ENCODE results near the gene TSNAX. TPM values are rescaled to one million over a fixed set of nuclear protein-coding genes. Genes with fewer than 3 reads are reported as not detected.

Gene TSNAX
- total and polyA plus RNA-seq, 9 of the 15 experiments (the other 6 are each of a cell fraction or from before 2014, with no cell fraction given), result 33.8 to 102 (median 61.2) TPM

DNA sequence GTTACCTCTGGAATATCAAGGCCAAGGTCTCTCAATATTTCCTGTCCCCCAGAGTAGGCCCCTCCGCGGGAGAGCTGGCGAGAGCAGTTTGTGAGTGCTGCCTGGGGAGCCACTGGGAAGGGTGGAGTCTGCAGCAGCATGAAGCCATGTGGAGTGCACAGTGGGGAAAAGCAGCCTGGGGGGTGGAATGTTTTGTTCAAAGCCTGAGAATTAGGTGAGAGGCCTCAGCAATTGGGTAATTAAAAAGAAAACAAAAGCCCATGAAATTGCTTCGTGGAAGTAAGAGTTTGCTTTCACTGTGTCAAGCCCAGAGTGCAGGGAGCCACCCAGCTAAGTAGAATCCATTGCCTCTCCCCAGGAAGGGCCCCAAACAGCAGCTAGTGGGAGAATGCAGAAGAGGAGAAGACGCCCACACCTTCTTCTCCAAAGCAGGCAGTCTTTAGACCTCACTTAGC lies 67.9 kb downstream of the TSNAX start (continued):
- TF ChIP-seq, protein P1, sequence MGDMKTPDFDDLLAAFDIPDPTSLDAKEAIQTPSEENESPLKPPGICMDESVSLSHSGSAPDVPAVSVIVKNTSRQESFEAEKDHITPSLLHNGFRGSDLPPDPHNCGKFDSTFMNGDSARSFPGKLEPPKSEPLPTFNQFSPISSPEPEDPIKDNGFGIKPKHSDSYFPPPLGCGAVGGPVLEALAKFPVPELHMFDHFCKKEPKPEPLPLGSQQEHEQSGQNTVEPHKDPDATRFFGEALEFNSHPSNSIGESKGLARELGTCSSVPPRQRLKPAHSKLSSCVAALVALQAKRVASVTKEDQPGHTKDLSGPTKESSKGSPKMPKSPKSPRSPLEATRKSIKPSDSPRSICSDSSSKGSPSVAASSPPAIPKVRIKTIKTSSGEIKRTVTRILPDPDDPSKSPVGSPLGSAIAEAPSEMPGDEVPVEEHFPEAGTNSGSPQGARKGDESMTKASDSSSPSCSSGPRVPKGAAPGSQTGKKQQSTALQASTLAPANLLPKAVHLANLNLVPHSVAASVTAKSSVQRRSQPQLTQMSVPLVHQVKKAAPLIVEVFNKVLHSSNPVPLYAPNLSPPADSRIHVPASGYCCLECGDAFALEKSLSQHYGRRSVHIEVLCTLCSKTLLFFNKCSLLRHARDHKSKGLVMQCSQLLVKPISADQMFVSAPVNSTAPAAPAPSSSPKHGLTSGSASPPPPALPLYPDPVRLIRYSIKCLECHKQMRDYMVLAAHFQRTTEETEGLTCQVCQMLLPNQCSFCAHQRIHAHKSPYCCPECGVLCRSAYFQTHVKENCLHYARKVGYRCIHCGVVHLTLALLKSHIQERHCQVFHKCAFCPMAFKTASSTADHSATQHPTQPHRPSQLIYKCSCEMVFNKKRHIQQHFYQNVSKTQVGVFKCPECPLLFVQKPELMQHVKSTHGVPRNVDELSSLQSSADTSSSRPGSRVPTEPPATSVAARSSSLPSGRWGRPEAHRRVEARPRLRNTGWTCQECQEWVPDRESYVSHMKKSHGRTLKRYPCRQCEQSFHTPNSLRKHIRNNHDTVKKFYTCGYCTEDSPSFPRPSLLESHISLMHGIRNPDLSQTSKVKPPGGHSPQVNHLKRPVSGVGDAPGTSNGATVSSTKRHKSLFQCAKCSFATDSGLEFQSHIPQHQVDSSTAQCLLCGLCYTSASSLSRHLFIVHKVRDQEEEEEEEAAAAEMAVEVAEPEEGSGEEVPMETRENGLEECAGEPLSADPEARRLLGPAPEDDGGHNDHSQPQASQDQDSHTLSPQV (IDR thresholded peaks at IDR 0.05), result 0 out of 2 replicates have a peak, but pooled peaks have one; percentile 46
- TF ChIP-seq, protein P2, sequence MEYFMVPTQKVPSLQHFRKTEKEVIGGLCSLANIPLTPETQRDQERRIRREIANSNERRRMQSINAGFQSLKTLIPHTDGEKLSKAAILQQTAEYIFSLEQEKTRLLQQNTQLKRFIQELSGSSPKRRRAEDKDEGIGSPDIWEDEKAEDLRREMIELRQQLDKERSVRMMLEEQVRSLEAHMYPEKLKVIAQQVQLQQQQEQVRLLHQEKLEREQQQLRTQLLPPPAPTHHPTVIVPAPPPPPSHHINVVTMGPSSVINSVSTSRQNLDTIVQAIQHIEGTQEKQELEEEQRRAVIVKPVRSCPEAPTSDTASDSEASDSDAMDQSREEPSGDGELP (CRISPR knock-in tag; IDR thresholded peaks at IDR 0.05; ENCODE audit: borderline replicate concordance), result no peak

DNA sequence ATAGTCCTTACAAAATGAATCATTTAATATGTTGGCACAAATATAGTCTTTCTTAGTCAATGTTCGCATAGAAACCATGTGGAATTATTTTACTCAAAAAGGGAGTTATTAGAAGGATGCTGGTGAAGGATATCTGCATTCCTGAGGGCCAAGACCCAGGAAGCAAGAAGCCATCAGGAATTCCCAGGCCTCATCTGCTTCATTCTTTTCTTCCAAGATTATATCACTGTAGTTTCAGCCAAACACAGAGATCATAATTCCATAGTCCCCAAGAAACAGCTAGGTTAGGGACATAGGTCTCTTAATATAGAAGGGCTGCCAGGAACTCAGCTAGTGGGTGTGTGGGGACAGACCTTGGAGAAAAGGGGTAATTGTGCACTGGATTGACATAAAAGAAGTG lies 69.5 kb downstream of the TSNAX start:
- Histone ChIP-seq H3K4me1 (replicated peaks in 1 of 2; ENCODE audit: control insufficient read depth in 2 of 2, insufficient read depth in 2 of 2, low read length in 2 of 2) (peaks cover 0 to 3% of the 10 kb centered on the region in 2 experiments; a peak in 1 of 5 replicates), H3K27ac (ENCODE audit: extremely low read depth, low read depth, low read length) (no peak overlapping the region), H3K4me3 (no peak overlapping the region), H3K9me3 (replicated peaks; ENCODE audit: control insufficient read depth, insufficient read depth, low read depth, low read length) (no peaks in the 10 kb centered on the region), H3K4me2 (ENCODE audit: insufficient read depth, low read length) (no peak overlapping the region), H3K9ac (ENCODE audit: insufficient read depth in 1 of 2, low read depth in 2 of 2, low read length in 2 of 2) (no peak overlapping the region), H3K36me3 (ENCODE audit: control insufficient read depth, insufficient read depth, low read length) (no peaks in the 10 kb centered on the region), H4K20me1 (replicated peaks; ENCODE audit: control insufficient read depth, insufficient read depth, low read length) (no peaks in the 10 kb centered on the region), H2AFZ (ENCODE audit: low read depth, low read length) (no peak overlapping the region), H3K27me3 (ENCODE audit: control insufficient read depth in 2 of 2, insufficient read depth in 2 of 2, low read length in 2 of 2) (no peaks in the 10 kb centered on the region), H3K9me1 (ENCODE audit: control insufficient read depth, insufficient read depth, low read length) (no peaks in the 10 kb centered on the region), H3K79me2 (ENCODE audit: control insufficient read depth, insufficient read depth, low read length) (no peaks in the 10 kb centered on the region)
- FAIRE-seq, result no peak
- no TSS peak for BruUV-seq (replicated peaks)
- intact Hi-C loops (cut with micrococcal nuclease) (loop anchor here (10.0 kb wide), 1 partner anchor 683 kb away; no protein-coding TSS in a partner anchor), in situ Hi-C loops (cut with MboI) (no loop called here)
- no peak for ATAC-seq
- POLR2A ChIA-PET, result no interaction called here
- CTCF ChIA-PET (ENCODE audit: low intra/inter-chr PET ratio), result no interaction called here
- no peak for DNase-seq (ENCODE audit: extremely low read depth in 1 of 4, low spot score in 3 of 4)
- WGBS (ENCODE audit: insufficient coverage, low coverage, missing lambda C conversion rate), result 30% methylated on average over 1 of the region's 1 CpG
- TF ChIP-seq KDM5B (IDR thresholded peaks at IDR 0.05; ENCODE audit: insufficient replicate concordance, low read depth, low read length) (no peak), GATAD2A (IDR thresholded peaks at IDR 0.05) (no peak), SIRT6 (IDR thresholded peaks at IDR 0.05; ENCODE audit: low read depth, low read length) (no peak), SMARCC2 (IDR thresholded peaks at IDR 0.05; ENCODE audit: low read depth) (no peak), HMG20A (CRISPR knock-in tag; conservative IDR thresholded peaks at IDR 0.05) (no peak), ZKSCAN3 (CRISPR knock-in tag; IDR thresholded peaks at IDR 0.05) (no peak), SRSF1 (IDR thresholded peaks at IDR 0.05; ENCODE audit: low read depth, low read length) (no peak), HCFC1 (IDR thresholded peaks at IDR 0.05; ENCODE audit: low read depth, low read length) (no peak), MAFG (tag; conservative IDR thresholded peaks at IDR 0.05) (no peak), RAD21 (CRISPR knock-in tag; conservative IDR thresholded peaks at IDR 0.05 in 1 of 2, IDR thresholded peaks at IDR 0.05 in 1 of 2) (no peak)
- TF ChIP-seq, protein P3, sequence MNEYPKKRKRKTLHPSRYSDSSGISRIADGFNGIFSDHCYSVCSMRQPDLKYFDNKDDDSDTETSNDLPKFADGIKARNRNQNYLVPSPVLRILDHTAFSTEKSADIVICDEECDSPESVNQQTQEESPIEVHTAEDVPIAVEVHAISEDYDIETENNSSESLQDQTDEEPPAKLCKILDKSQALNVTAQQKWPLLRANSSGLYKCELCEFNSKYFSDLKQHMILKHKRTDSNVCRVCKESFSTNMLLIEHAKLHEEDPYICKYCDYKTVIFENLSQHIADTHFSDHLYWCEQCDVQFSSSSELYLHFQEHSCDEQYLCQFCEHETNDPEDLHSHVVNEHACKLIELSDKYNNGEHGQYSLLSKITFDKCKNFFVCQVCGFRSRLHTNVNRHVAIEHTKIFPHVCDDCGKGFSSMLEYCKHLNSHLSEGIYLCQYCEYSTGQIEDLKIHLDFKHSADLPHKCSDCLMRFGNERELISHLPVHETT (CRISPR knock-in tag; conservative IDR thresholded peaks at IDR 0.05 in 1 of 2, IDR thresholded peaks at IDR 0.05 in 1 of 2), result no peak
